Measurements from ENCODE around the gene TRIM41.

The TRIM41 gene

GRCh38 chr5:181230551-181230950, 7.5 kb downstream of the TRIM41 start:
- TF ChIP-seq, protein P1, sequence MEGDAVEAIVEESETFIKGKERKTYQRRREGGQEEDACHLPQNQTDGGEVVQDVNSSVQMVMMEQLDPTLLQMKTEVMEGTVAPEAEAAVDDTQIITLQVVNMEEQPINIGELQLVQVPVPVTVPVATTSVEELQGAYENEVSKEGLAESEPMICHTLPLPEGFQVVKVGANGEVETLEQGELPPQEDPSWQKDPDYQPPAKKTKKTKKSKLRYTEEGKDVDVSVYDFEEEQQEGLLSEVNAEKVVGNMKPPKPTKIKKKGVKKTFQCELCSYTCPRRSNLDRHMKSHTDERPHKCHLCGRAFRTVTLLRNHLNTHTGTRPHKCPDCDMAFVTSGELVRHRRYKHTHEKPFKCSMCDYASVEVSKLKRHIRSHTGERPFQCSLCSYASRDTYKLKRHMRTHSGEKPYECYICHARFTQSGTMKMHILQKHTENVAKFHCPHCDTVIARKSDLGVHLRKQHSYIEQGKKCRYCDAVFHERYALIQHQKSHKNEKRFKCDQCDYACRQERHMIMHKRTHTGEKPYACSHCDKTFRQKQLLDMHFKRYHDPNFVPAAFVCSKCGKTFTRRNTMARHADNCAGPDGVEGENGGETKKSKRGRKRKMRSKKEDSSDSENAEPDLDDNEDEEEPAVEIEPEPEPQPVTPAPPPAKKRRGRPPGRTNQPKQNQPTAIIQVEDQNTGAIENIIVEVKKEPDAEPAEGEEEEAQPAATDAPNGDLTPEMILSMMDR (IDR thresholded peaks at IDR 0.05; ENCODE audit: insufficient read depth, low read depth, low read length, missing control alignments): no peak

GRCh38 chr5:181231432-181231831, 8.4 kb downstream of the TRIM41 start:
- H3K4me3 ChIP-seq (ENCODE audit: low read length): no peak overlapping the region
- TF ChIP-seq, protein P1 (IDR thresholded peaks at IDR 0.05; ENCODE audit: insufficient read depth, low read depth, low read length, missing control alignments): no peak
- no peak for DNase-seq (ENCODE audit: low read depth)

More at GRCh38 chr5:181230551-181230950, 7.5 kb downstream of the TRIM41 start:
- DNase-seq (ENCODE audit: low read depth): no peak
- no peak overlapping the region for H3K4me3 ChIP-seq (ENCODE audit: low read length)

GRCh38 chr5:181232593-181232992, 9.5 kb downstream of the TRIM41 start:
- no peak for DNase-seq (ENCODE audit: low read depth)
- TF ChIP-seq, protein P1 (IDR thresholded peaks at IDR 0.05; ENCODE audit: insufficient read depth, low read depth, low read length, missing control alignments): no peak
- no peak overlapping the region for H3K4me3 ChIP-seq (ENCODE audit: low read length)

DNA sequence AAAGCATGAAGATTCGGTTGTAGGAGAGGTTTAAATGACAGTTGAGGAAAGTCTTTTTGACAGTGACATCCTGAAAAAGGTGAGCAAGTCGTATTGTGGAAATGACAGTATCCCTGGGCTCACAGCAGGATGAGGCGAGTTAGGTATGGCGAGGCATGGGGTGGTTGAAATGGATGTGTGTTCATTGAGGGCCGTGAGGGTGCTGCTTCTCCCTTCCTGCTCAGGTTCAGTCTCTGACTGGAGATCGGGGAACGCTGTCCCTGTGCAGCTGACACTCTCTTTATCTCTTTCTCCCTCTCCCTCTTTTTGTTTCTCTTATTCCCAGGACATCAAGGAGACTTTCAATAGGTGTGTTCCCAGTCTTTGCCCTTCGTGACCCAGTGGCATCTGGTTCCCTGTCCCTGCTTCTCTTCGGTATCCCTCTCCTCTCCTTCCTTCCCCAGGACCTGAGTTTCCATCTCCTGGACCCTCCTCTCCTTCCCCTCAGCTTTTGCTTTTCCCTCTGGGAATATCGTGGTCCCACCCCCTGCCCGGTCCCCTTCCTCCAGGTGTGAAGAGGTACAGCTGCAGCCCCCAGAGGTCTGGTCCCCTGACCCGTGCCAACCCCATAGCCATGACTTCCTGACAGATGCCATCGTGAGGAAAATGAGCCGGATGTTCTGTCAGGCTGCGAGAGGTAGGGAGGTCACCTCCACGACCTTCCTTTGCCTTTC, 10.2 kb downstream of the TRIM41 start:
- DNase-seq (ENCODE audit: low read depth): no peak
- no peak overlapping the region for H3K4me3 ChIP-seq (ENCODE audit: low read length)
- TF ChIP-seq, protein P1 (IDR thresholded peaks at IDR 0.05; ENCODE audit: insufficient read depth, low read depth, low read length, missing control alignments): no peak

GRCh38 chr5:181233801-181234454, 10.8 kb downstream of the TRIM41 start:
- TF ChIP-seq, protein P1 (IDR thresholded peaks at IDR 0.05; ENCODE audit: insufficient read depth, low read depth, low read length, missing control alignments): no peak
- H3K4me3 ChIP-seq (ENCODE audit: low read length): no peak overlapping the region
- DNase-seq (ENCODE audit: low read depth): peak; percentile 50

DNA sequence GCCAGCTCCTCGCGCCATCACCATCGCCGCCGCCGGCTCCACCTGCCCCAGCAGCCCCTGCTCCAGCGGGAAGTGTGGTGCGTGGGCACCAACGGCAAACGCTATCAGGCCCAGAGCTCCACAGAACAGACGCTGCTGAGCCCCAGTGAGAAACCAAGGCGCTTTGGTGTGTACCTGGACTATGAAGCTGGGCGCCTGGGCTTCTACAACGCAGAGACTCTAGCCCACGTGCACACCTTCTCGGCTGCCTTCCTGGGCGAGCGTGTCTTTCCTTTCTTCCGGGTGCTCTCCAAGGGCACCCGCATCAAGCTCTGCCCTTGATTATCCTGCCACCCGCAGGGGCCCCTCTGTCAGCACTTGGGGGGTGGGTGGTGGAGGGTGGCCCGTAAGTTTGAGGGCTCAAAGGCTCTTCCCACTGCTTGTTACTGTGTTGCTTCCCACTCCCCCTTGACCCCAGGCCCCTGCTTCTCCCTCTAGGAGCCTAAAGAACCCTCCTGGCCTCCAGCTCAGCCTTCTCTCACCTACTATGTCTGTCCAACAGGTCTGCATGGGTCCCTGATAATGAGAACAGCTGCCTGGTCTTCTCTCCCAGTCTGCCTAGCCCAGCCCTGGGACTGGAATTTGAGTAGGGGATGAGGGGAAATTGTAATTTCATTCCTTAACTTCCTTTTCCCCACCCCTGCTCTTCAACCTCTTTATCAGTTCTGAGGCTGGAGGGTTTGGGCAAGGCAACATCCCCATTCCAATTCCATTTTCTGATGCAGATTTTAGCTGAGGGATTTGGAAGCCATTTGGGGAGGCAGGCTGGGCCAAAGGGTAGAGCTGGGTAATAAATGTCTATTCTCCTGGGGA, 11.6 kb downstream of the TRIM41 start:
- no peak for DNase-seq (ENCODE audit: low read depth)
- no peak overlapping the region for H3K4me3 ChIP-seq (ENCODE audit: low read length)
- TF ChIP-seq, protein P1 (IDR thresholded peaks at IDR 0.05; ENCODE audit: insufficient read depth, low read depth, low read length, missing control alignments): no peak
